NCI-H345 (cell line): ENCODE results near the gene RBM48.
"Not testable (repeated sequence)": the region's sequence is repeated elsewhere in the genome, so short reads cannot be mapped to it uniquely, and the experiment has no call there.

Experiments
- DNase-seq: peaks from one replicate; lab custom pipeline; 2025; lab: John Stamatoyannopoulos, UW

The RBM48 gene

DNA sequence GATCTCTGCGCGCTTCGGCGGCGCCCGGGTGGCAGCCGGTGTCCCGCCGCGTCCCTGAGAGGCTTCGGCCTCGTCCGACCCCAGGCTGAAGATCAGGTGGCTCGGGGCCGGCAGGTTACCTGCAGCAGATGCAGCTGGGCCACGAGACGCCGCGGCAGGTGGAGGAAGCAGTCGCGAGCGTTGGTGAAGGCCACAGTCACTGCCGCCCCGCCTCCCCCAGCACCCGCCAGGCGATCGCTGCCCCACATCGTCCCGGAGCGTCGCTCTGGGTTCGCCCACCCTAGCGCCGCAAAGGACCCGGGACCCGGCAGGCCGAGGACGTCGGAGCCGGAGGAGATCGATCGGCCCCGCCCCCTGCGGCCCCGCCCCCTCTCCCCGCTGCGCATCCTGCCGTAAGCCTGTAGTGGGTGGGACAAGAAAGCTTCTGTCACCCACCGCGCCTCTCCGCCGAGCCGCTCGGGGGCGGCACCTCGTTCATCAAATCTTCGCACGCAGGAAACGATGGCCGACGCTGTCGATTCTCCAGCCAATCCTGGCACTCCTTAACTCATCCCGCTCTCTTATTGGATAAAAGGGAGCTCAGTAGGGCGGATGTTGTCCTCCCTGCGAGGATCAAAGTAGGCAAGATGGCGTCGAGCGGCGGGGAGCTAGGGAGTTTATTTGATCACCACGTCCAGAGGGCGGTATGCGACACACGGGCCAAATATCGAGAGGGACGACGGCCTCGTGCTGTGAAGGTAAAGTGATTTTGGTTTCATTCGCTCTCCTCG, at the start of gene RBM48, which contains the start of gene PEX1:
Gene RBM48 (plus strand): TSS at position 608 of the 770 bp plus-strand sequence. CDS start 19 bp downstream, at position 627.
Gene PEX1 (minus strand): TSS at position 333 of the 770 bp plus-strand sequence. CDS start 85 bp downstream, at position 248.
- peak; percentile 99 for DNase-seq

DNA sequence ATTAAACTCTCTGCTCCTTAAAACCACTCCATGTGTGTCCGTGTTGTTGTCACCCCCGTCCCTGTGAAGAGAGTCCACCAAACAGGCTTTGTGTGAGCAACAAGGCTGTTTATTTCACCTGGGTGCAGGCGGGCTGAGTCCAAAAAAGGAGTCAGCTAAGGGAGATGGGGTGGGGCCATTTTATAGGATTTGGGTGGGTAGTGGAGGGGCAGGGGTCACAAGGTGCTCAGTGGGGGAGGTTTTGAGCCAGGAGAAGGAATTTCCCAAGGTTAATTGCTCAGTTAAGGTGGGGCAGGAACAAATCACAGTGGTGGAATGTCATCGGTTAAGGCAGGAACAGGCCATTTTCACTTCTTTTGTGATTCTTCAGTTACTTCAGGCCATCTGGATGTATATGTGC, 49.4 kb upstream of the RBM48 start:
- not testable (repeated sequence) for DNase-seq

DNA sequence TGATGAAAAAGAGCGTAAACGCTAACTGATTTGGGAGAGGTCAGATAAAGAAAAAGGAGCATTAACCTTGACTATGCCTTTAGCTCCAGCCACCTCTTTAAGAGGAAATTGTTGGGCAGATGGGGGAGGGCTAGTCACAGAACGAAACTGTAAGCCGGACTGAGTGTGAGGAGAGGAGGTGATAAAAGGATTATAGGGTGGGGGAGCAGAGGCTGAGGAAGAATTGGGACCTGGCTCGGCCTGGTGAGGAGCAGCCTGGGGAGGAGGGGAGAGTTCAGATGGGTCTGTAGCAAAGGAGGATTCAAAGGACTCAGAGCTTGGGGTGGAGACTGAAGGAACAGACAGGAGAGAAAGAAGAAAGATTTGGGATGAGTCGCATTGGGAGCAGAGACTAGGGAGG, 45.0 kb upstream of the RBM48 start:
- not testable (repeated sequence) for DNase-seq

DNA sequence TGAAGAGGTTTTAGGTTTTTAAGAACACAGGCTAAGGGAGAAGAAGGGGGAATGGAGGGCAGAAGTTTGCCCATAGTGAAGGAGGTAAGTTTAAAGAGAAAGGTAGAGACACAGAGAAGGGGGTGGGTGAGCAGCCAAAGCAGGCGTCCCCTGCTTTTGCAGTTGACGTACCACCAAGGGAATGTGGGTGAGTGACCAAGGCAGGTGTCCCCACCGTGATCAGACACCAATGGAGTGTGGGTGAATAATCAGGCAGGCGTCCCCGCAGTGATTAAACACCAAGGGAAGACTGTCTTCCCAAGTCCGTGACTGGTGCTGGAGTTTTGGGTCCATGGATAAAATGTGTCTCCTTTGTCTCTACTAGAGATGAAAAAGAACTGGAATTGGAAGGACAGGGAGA, 44.4 kb upstream of the RBM48 start:
- DNase-seq, result not testable (repeated sequence)

DNA sequence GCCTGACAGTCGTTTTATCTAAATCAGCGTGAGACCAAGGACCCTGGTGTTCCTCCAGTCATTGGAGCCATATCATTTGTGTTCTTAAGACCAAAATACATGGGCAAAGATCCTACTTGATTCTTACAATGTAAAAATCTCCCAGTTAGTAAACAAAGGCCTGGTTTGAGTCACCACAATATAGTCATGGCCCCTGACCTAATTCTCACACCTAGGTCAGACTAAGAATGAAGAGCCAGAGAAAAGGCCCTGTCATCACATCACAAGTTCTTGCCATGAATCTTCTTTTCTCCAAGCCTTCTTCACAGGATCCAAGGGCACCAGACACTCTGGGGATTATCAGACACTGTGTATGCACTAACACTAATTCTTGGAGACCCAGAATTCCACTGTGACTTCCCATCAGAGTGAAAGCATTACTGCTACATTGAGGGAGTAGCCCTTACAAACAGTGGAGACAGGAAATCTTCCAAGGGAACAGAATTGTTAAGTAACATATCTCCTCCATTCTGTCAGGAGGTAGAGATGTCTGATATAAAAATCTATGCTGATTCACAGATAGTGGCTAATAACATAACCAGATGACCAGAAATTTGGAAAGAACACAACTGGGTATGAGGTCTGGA, 43.2 kb upstream of the RBM48 start:
- no peak for DNase-seq

DNA sequence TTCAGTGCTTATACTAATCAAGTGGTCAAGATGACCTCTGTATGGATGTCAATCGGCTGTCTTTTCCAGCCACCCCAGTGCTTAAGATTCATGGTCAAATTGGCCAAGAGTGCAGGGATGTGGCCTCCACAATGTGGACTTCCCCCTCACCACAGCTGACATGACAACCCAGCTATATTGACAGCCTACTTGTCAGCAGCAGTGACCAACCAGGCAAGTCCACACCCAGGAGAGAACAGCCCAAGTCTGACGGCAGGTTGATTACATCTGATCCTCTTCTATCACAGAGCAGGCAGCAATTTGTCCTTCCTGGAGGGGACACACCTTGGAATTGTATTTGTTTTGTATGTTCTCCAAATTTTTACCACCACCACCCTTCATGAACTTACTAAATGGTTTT, 42.6 kb upstream of the RBM48 start:
- no peak for DNase-seq

DNA sequence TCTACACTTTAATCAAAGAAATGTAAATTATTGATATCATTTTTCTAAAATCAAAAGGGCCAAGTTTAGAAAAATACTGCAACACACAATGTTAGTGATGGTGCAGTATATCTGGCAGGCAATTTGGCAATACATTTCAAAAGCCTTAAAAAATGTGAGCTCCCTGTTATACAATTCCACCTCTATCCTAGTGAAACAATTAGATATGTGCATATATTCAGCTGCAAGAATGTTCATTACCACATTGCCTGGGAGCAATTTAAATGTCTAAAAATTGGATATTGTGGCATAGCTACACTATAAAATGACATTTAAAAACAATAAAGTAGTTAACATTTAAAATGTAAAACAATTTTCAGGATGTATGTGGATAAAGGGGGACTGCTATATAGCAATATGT, 40.8 kb upstream of the RBM48 start:
- DNase-seq, result no peak

DNA sequence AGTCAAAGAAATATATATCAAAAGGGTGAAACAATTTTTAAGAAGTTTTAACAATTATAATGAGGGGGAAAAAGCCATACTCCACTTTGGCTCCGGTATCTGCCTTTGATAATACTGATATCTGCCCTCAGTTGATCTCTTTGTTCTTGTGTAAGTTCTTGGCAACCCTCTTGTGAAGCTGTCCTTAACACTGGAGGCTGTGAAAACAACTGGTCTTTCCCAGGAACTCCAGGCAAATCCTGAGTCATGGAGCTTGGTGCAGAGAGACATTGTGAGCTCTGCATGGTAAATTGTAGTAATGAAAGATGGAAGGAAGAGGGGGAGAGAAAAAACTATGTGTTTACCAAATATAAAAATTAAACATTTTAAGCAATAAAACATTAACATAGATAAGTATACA, 39.0 kb upstream of the RBM48 start:
- no peak for DNase-seq

DNA sequence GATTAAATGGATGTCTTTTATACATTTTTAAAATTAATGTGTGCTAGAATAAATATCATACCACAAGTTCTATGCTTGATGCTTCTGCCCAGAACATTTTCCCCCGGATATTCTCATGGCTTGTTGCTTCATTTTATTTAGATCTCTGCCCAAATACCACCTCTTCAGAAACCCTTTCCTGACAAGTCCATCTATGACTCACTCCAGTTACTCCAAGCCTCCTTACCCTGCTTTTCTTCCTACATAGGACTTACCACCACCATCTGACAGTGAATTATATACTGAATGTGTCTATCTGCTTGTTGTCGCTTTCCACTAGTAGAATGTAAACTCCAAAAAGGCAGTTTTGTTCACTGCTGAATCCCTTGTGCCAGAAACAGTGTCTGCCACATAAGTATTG, 31.7 kb upstream of the RBM48 start:
- no peak for DNase-seq

DNA sequence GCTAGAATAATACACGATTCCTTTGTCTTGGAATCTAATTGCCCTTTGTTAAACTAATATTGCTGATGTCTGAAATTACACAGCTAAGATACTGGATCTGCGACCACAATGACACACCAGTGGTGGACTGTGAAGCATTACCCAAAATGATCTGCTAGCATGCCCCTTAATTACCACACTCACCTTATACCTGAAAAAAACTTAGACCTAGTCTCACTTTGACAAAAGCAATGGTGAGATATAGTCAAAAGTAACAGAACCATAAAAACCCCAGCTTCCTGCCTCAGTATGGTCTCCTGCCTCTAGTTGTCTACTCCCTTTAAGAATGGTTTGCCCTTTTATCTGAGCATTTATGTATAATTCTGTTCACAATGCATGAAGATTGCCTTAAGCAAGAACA, 30.0 kb upstream of the RBM48 start:
- no peak for DNase-seq

DNA sequence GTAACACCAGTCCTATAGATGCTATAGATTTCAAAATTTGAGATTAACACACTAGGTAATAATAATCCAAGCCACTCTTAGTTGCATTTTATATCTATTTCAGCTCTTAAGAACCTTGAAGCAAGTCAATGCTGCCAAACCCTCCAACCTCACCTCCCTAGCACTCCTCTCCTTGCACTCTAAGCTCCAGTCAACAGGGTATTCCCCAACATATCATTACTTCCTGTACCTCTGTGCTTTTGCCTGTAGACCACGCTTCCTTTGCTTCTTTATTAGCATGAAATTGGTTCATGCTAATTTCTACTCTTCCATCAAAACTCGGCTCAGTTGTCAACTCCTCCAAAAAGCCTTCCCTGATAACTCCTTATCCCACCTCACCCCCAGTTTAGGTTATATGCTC, 24.8 kb upstream of the RBM48 start:
- DNase-seq, result no peak

DNA sequence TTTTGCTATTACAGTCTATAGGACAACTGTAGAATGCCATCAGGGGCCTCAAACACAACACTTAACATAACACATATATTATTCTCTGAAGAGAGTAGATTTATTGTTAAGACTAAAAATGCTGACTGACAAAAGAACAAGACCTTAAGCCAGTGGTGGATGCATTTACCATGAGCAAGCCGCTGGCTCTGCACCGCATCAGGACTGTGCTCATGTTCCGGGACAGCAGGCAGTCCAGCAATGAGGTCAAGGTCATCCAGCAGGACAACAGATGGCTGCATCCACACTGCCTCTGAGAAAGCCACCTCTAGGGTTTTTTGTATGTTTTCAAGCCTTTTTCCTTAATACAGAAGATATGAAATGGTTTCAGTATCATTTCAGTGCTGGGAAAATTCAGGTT, 24.0 kb upstream of the RBM48 start:
- no peak for DNase-seq

DNA sequence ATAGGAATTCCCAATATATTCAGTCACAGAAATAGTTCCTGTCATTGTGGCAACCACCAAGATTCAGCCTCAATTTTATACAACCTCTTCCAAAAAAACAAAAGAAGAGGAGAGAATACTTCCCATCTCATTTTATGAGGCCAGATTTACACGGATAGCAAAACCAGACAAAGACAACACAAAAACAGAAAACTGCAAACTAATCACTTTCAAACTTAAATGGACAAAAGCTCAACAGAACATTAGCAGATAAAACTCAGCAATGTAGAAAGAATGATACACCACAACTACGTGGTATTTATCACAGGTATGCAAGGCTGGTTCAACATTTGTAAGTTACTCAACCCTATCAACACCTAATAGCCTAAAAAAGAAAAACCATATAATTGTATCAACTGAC, 22.2 kb upstream of the RBM48 start:
- no peak for DNase-seq

DNA sequence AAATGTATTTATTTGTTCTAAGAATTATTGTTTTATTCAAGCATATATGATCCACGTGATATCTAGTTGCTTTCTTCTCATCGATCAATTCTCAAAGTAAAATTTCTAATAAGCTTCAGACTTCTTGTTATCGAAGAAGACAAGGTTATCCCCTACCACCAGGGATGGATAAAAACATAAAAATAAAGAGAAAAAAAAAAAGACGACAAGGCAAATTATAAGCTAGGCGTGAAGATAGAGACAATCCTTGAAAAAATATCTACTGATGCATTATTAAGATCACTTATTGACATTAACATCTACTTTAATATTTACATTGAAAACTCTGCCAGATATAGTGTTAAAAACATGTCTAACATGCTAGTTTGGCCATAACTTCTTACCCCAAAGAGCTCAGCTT, 19.6 kb upstream of the RBM48 start:
- DNase-seq, result no peak

DNA sequence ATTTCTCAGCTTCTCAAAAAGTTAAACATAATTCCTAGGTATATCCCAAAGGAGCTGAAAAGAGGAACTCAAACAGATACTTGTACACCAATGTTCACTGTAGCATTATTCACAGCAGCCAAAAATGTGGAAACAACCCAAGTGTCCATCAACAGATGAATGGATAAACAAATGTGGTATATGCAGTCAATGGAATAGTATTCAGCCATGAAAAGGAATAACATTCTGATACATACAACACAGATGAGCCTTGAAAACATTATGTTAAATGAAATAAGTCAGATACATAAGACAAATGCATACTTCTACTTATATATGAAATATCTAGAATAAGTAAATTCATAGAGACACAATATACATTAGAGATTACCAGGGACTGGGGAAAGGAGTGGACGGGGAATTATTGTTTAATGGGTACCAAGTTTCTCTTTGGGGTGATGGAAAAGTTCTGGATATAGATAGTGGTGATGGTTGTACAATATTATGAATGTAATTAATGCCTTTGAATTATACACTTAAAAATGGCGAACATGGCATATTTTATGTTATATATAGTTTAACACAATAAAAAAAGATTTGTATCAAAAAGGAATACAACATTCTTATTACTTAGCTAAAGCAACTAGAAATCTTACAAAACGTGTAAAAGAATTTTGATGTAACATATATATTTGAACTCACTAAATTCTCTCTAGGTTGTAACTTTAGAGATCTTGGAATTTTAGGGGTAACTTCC, 15.3 kb upstream of the RBM48 start:
- no peak for DNase-seq

DNA sequence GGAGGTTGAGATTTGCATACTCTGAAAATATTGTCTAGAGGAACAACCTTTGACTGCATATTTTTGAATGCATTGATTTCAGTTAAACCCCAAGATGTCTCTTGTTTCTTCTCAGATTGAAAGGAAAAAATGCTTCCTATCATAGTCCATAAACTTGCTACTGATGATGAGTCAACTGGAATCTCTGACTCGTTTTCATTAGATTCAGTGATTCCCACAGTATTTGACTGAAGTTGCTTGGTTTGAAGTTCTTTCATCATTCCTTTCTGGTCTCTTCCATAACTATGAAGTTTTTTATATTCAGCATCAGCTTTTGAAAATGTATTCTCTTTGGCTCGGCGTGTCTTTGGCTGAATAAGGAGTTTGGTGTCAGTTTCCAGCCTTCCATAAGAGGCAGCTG, 11.0 kb upstream of the RBM48 start:
- DNase-seq, result no peak

DNA sequence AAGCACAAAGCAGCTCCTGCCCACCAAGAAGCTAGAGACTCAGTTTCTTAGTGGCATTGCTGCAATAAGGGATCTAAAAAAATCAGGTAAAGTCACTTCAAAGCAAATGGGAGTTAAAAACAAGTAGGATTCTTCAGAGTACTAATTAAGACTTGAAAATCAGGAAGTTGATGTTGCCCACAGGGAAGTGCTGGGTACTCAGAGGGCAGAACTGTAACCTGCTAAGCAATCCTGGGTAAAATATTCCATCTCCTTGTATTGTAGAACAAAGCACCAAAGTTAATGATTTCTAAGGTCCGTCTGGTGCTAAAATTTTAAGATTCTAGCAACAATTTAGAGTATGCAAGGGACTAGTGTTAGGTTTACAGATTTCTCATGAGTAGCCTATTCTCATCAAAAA, 8.6 kb upstream of the RBM48 start:
- no peak for DNase-seq

DNA sequence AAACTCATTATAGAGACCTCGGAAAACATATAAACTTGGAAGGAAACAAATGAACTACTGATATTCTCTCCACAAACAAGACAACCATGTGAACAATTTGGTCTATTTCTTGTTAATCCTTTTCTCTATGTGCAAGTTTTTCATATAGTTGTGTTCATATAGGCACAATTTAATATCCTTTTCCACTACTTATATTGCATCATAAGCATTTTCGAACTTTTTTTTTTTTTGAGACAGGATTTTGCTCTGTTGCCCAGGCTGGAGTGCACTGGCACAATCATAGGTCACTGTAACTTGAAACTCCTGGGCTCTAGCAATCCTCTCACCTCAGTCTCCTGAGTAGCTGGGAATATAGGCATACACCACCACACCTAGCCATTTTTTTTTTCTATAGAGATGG, 5.5 kb upstream of the RBM48 start:
- no peak for DNase-seq

DNA sequence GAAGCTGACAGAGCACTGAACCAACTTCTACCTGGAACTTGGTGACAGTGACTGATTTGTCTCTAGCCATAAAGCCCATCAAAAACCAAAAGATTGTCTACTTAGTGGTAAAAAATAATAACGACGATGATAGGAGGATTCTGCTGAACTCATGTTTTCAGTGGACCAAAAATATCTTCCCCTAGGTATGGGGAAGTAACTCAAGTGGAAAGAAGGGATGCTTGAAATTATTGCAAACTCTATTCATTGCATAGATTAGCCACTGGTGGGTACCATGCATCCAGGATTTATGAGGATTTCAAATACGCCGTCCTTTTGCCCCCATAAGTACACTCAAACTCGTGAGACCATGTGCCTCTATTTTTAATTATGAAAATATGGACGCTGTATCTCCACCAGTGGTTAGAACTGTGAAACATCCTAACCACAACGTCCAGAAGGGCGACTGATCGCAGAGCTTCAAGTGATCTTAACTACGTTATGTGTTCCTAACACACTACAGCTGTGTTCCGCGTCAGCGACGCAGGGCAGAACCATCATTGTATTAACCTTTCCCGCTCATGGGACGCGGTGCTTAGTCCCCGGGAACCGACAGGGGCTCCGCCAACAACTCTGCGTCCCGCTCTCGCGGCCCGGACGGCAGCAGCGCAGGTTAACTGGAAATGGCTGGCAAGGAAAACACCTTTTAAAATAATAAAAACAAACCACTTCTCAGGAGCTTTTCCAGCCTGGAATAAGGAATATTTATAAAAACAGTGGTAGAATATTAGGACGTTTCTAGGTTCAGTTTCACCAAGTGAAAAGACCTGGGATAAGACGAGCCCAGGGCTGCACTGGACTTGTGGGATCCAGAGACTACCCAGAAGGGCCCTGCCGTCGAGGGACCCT, 1.1 kb upstream of the RBM48 start:
- peak; percentile 44 for DNase-seq

DNA sequence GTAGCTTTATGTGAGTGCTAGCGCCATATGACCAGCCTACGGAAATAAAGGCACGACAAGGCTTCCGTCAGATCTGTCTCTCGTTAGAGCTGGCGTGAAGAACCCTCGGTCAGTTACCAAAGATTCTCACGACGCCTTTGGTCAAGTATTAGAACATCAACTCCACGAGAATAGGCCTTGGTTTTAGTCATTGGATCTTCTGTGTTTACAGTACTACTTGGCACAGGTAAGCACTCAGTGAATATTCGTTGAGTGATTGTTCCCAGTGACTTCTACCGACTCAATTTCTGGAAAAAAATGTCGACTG, 316 bp downstream of the RBM48 start:
- no peak for DNase-seq

DNA sequence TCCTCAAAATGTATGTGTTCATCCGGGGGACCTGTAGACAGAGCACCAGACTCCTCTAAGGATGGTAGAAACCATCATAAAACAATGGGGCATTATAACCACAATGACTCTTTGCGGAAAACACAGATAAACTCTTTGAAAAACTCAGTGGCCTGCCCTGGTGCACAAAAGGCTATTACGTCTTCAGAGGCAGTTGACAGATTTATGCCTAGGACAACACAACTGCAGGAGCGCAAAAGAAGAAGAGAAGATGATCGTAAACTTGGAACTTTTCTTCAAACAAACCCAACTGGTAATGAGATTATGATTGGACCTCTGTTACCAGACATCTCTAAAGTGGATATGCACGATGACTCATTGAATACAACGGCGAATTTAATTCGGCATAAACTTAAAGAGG, 6.0 kb downstream of the RBM48 start:
- no peak for DNase-seq

DNA sequence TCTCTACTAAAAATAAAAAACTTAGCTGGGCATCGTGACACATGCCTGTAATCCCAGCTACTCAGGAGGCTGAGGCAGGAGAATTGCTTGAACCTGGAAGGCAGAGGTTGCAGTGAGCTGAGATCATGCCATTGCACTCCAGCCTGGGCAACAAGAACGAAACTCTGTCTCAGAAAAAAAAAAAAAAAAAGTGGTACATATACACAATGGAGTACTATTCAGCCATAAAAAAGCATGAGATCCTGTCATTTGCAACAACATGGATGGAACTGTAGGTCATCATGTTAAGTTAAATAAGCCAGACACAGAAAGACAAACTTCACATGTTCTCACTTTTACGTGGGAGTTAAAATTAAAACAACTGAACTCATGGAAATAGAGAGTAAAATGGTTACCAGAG, 14.9 kb downstream of the RBM48 start:
- DNase-seq, result not testable (repeated sequence)
